ENCODE measurements around the gene GP1BB.
A peak's percentile ranks its signal among the peaks of the same experiment; 100 is the strongest.

GP1BB gene

GRCh38 chr22:19766511-19767426, 43.4 kb downstream of the GP1BB start:
- no peak for DNase-seq (ENCODE audit: low spot score)

DNA sequence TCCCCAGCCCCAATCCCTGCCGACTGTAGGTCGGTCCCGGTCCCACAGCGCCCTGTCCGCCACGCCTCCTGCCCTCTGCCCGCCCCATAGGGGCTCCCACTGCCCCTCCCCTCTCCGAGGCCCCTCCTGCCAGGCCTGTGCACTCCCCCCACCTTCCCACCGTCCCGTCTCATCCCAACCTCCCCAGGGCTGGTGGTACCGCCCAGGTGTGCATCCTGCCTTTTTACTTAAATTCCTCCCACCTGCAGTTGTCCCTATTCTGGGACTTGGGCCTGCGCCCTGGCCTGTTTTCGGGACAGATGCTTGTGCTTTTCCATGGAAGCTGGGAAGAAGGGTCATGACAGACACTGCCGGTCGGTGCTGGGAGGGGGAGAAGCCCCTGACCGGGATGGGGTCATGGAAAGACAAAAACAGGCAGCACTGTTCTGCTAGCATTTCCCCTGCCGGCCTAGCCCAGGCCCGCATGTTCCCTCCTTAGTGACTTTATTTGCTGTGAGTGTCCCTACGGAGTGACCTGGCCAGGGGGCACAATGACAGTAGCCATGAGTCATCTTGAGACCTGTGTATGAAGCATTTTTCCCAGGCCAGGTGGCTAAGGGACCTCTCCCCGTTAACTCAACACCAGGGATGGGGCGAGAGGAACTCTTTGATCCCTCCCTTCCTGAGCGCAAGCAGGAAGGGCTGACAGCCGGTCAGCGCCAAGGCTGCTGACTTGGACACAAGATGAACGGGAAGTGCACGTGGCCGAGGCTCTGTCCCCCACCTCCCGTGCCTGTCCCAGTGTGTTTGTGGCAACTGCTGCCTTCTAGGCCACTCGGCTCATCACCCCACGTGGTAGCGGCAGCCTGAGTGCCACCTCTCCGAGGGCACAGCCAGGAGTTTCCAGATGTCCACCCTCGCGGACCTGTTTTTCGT, 44.3 kb downstream of the GP1BB start:
- peak; percentile 66 for DNase-seq (ENCODE audit: low spot score)

DNA sequence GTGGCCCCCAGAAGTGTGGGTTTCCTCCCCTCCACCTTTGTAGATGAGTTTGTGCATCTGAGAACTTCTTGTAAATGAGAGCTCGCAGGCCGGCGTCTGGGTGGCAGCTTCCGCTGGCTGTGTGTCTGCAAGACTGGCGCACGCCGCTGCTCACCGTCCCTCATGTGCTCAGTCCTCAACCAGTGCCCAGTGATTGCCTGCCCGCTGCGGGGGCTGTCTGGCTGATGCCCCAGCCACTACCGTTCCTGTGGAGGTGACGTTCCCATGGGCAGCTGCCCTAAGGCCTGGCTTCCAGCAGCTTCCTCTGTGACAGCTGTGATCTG, 46.0 kb downstream of the GP1BB start:
- DNase-seq (ENCODE audit: low spot score), result no peak

- DNase-seq (ENCODE audit: low spot score), result no peak
Measured at GRCh38 chr22:19770349-19771220, 47.2 kb downstream of the GP1BB start.

DNA sequence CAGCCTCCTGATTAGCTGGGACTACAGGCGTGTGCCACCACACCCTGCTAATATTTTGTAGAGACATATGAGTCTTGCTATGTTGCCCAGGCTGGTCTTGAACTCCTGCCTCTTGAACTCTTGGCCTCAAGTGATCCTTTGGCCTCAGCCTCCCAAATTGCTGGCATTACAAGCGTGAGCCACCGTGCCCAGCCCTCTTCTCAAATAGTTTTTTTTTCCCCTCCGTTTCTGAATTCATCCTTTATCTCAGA, 49.0 kb downstream of the GP1BB start:
- DNase-seq (ENCODE audit: low spot score), result no peak

GRCh38 chr22:19772673-19773469, 49.5 kb downstream of the GP1BB start:
- DNase-seq (ENCODE audit: low spot score), result no peak

- no peak for DNase-seq (ENCODE audit: low spot score)
Measured at GRCh38 chr22:19773470-19774040, 50.2 kb downstream of the GP1BB start.

Data from iPS-NIHi11 (cell line).